PC-3 (cell line): ENCODE results near the gene SLC15A1. TPM values are rescaled to one million over a fixed set of nuclear protein-coding genes. Genes with fewer than 3 reads are reported as not detected.

ENCODE experiments used
- ATAC-seq: fragments of 200-7000 bp; cut with Tn5 transposase; 2 replicates; pipeline ENCODE4 v1.9.1; 2020; ENCODE audit warnings: mild to moderate bottlenecking, moderate library complexity
- BruUV-seq: library from RNA; stranded (reverse); fragments of 400-500 nt; replicated peaks from 2 replicates; lab custom pipeline; 2021; lab: Mats Ljungman, UMichigan
- CTCF ChIA-PET: fragments of 300-600 bp; sonication (Branson Sonifier 250); formaldehyde crosslinking; loops from one replicate; lab custom pipeline; 2022; ENCODE audit warnings: antibody characterized with exemption; lab: Charles Lee
- POLR2A ChIA-PET: fragments of 300-600 bp; sonication (Branson Sonifier 250); formaldehyde crosslinking; loops from one replicate; lab custom pipeline; 2022; ENCODE audit warnings: antibody characterized with exemption; ENCODE audit not compliant: unreplicated experiment; lab: Charles Lee
- DNase-seq: peaks from one replicate; pipeline ENCODE4 v3.0.0-alpha.2; 2015
- H2AFZ ChIP-seq: fragments of 300-600 bp; sonication (generic); 2 replicates; pipeline ENCODE4 v1.6.0; 2016; ENCODE audit warnings: antibody characterized with exemption, low read length
- H3F3A ChIP-seq: fragments of 300-600 bp; sonication (generic); one replicate; pipeline ENCODE4 v1.6.0; 2017; ENCODE audit warnings: antibody characterized with exemption, low read length, control low read depth, mild to moderate bottlenecking; ENCODE audit not compliant: unreplicated experiment
- H3K27ac ChIP-seq: fragments of 300-600 bp; sonication (generic); 2 replicates; pipeline ENCODE4 v1.5.1; 2016; ENCODE audit warnings: mild to moderate bottlenecking, low read length
- H3K27me3 ChIP-seq: fragments of 300-600 bp; sonication (generic); 2 replicates; pipeline ENCODE4 v1.6.1; 2016; ENCODE audit warnings: low read length, mixed read lengths
- H3K36me3 ChIP-seq: fragments of 300-600 bp; sonication (generic); 2 replicates; pipeline ENCODE4 v1.6.1; 2016; ENCODE audit warnings: low read depth, mixed run types, low read length, mixed read lengths
- H3K4me1 ChIP-seq: fragments of 300-600 bp; sonication (generic); 2 replicates; pipeline ENCODE4 v1.5.1; 2016; ENCODE audit warnings: low read length; ENCODE audit not compliant: insufficient read depth
- H3K4me2 ChIP-seq: fragments of 300-600 bp; sonication (generic); 2 replicates; pipeline ENCODE4 v1.6.0; 2016; ENCODE audit warnings: low read length
- H3K4me3 ChIP-seq: fragments of 300-600 bp; sonication (generic); 2 replicates; pipeline ENCODE4 v1.5.1; 2016; ENCODE audit warnings: mild to moderate bottlenecking, low read length, mixed read lengths
- H3K79me2 ChIP-seq: fragments of 300-600 bp; sonication (generic); 2 replicates; pipeline ENCODE4 v1.6.1; 2017; ENCODE audit warnings: low read length, mixed read lengths
- H3K9ac ChIP-seq: fragments of 300-600 bp; sonication (generic); 2 replicates; pipeline ENCODE4 v1.6.0; 2016; ENCODE audit warnings: mild to moderate bottlenecking, low read length
- H3K9me2 ChIP-seq: fragments of 300-600 bp; sonication (generic); replicated peaks from 2 replicates; pipeline ENCODE4 v1.6.1; 2016; ENCODE audit warnings: mixed run types, low read length, mixed read lengths
- H3K9me3 ChIP-seq: fragments of 300-600 bp; sonication (generic); 2 replicates; pipeline ENCODE4 v1.6.1; 2016; ENCODE audit warnings: low read length, mixed read lengths
- H4K20me1 ChIP-seq: fragments of 300-600 bp; sonication (generic); 2 replicates; pipeline ENCODE4 v1.6.1; 2016; ENCODE audit warnings: low read length, mixed read lengths
- EZH2 ChIP-seq: fragments of 300-600 bp; sonication (generic); IDR thresholded peaks from one replicate; pipeline ENCODE4 v1.6.1; 2017; ENCODE audit warnings: antibody characterized with exemption, mild to moderate bottlenecking, low read length; ENCODE audit not compliant: unreplicated experiment
- EZH2phosphoT487 ChIP-seq: fragments of 300-600 bp; sonication (generic); IDR thresholded peaks from 2 replicates; pipeline ENCODE4 v1.6.1; 2018; ENCODE audit warnings: mild to moderate bottlenecking, antibody characterized with exemption, low read length, borderline replicate concordance
- intact Hi-C: fragments of 100-400 bp; cut with micrococcal nuclease; formaldehyde crosslinking; loops from 2 replicates; pipeline ENCODE4 v1.9.0; 2023
- total RNA-seq: library from RNA; depleted of rRNA; stranded (reverse); fragments of >200 nt; gene quantifications from 2 replicates; pipeline ENCODE4 v1.2.3, GENCODE V29; 2014
- TF ChIP-seq, protein P1 (sequence below): fragments of 300-600 bp; sonication (generic); conservative IDR thresholded peaks from 2 replicates; pipeline ENCODE4 v1.5.1; 2017; ENCODE audit warnings: antibody characterized with exemption, low read depth, mild to moderate bottlenecking, low read length

SLC15A1 gene
- total RNA-seq, 1 experiment from 2014 or later: 1.7 TPM

DNA sequence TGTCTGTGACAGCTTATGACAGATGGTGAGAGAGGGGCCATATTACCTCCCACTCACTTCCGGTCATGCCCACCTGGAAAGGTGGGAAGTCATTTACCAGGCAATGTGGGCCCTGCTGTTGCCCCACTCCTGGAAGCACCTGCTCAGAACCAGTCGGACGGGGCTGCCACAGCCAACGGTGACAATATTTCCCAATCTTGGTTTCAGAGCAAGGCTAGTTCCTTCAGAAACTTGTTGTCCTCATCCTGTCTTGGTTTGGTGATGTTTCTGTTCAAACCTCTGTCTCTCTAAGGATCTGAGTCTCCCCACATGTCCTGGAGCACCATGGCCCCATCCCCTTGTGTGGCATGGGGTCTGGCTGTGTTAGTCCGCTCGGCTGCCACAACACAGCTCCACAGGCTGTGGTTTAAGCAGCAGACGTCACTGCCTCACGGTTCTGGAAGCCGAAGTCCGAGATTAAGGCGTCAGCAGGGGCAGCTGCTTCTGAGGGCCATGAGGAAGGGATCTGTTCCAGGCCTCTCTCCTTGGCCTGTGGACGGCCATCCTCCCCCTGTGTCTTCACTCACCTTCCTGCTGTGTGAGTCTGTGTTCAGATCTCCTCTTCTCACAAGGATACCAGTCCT lies 31.5 kb upstream of the SLC15A1 start:
- ATAC-seq (no peak), DNase-seq (no peak)
- no peak overlapping the region for H2AFZ ChIP-seq
- no peak overlapping the region for H3K27ac ChIP-seq
- no peak overlapping the region for H3K4me3 ChIP-seq
- H3K9ac ChIP-seq: no peak overlapping the region
- H3K27me3 ChIP-seq: no peaks in the 10 kb centered on the region
- H3K4me1 ChIP-seq: peaks cover 2% of the 10 kb centered on the region; the same call in 1 of the 2 replicates
- TF ChIP-seq EZH2 (no peak), EZH2phosphoT487 (no peak)
- TF ChIP-seq, protein P1, sequence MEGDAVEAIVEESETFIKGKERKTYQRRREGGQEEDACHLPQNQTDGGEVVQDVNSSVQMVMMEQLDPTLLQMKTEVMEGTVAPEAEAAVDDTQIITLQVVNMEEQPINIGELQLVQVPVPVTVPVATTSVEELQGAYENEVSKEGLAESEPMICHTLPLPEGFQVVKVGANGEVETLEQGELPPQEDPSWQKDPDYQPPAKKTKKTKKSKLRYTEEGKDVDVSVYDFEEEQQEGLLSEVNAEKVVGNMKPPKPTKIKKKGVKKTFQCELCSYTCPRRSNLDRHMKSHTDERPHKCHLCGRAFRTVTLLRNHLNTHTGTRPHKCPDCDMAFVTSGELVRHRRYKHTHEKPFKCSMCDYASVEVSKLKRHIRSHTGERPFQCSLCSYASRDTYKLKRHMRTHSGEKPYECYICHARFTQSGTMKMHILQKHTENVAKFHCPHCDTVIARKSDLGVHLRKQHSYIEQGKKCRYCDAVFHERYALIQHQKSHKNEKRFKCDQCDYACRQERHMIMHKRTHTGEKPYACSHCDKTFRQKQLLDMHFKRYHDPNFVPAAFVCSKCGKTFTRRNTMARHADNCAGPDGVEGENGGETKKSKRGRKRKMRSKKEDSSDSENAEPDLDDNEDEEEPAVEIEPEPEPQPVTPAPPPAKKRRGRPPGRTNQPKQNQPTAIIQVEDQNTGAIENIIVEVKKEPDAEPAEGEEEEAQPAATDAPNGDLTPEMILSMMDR: no peak
- H3K9me3 ChIP-seq: no peaks in the 10 kb centered on the region
- ChIA-PET CTCF (no interaction called here), POLR2A (no interaction called here)
- no peaks in the 10 kb centered on the region for H4K20me1 ChIP-seq
- no TSS peak for BruUV-seq
- H3K79me2 ChIP-seq: no peaks in the 10 kb centered on the region
- no peaks in the 10 kb centered on the region for H3F3A ChIP-seq
- no peaks in the 10 kb centered on the region for H3K36me3 ChIP-seq
- H3K4me2 ChIP-seq: no peak overlapping the region
- intact Hi-C loops: no loop called here
- no peaks in the 10 kb centered on the region for H3K9me2 ChIP-seq

- Histone ChIP-seq H2AFZ (no peak overlapping the region), H3K36me3 (no peaks in the 10 kb centered on the region), H3K4me1 (peaks cover 7% of the 10 kb centered on the region; the same call in 1 of the 2 replicates), H3K9ac (no peak overlapping the region), H3K27ac (no peak overlapping the region), H4K20me1 (no peaks in the 10 kb centered on the region), H3K79me2 (no peaks in the 10 kb centered on the region), H3K27me3 (no peaks in the 10 kb centered on the region), H3K4me3 (no peak overlapping the region), H3K9me2 (no peaks in the 10 kb centered on the region), H3K9me3 (no peaks in the 10 kb centered on the region), H3K4me2 (no peak overlapping the region), H3F3A (no peaks in the 10 kb centered on the region)
- intact Hi-C loops: no loop called here
- ATAC-seq (no peak), DNase-seq (no peak)
- ChIA-PET CTCF (no interaction called here), POLR2A (no interaction called here)
- TF ChIP-seq, protein P1: no peak
- TF ChIP-seq EZH2: no peak
- TF ChIP-seq EZH2phosphoT487: no peak
- no TSS peak for BruUV-seq
Measured at GRCh38 chr13:98782654-98783053, 30.2 kb upstream of the SLC15A1 start.

GRCh38 chr13:98781905-98782304 lies 29.4 kb upstream of the SLC15A1 start:
- no peak overlapping the region for H3K4me3 ChIP-seq
- H3K36me3 ChIP-seq: no peaks in the 10 kb centered on the region
- H3F3A ChIP-seq: no peaks in the 10 kb centered on the region
- no peak overlapping the region for H3K9ac ChIP-seq
- no peak overlapping the region for H3K4me2 ChIP-seq
- BruUV-seq: no TSS peak
- H3K9me2 ChIP-seq: no peaks in the 10 kb centered on the region
- no peak for DNase-seq
- CTCF ChIA-PET: no interaction called here
- TF ChIP-seq, protein P1: no peak
- TF ChIP-seq EZH2: no peak
- H3K9me3 ChIP-seq: no peaks in the 10 kb centered on the region
- POLR2A ChIA-PET: no interaction called here
- no peaks in the 10 kb centered on the region for H3K27me3 ChIP-seq
- no peaks in the 10 kb centered on the region for H4K20me1 ChIP-seq
- intact Hi-C loops: no loop called here
- ATAC-seq: no peak
- H3K4me1 ChIP-seq: peaks cover 7% of the 10 kb centered on the region; the same call in 1 of the 2 replicates
- H3K79me2 ChIP-seq: no peaks in the 10 kb centered on the region
- no peak overlapping the region for H2AFZ ChIP-seq
- no peak overlapping the region for H3K27ac ChIP-seq
